Amygdala (tissue), 56 donors: Measurements from ENCODE around the gene CCDC87.
"Not testable (repeated sequence)": the region's sequence is repeated elsewhere in the genome, so short reads cannot be mapped to it uniquely, and the experiment has no call there.

ENCODE experiments used
- DNase-seq, 56 donors: peaks; one replicate each; lab custom pipeline; 2025; lab: John Stamatoyannopoulos, UW

The CCDC87 gene

GRCh38 chr11:66582565-66583147 is 10.2 kb downstream of the CCDC87 start:
- not testable (repeated sequence) for DNase-seq

- no peak for DNase-seq
Measured at GRCh38 chr11:66581261-66581660, 11.6 kb downstream of the CCDC87 start.

GRCh38 chr11:66580803-66581202 is 12.1 kb downstream of the CCDC87 start:
- no peak for DNase-seq

- peak in 46 of 56 donors; percentile 4 to 77 (median 47) for DNase-seq
Measured at GRCh38 chr11:66579017-66579606, 13.8 kb downstream of the CCDC87 start.

GRCh38 chr11:66570850-66571180 is 22.0 kb downstream of the CCDC87 start:
- no peak for DNase-seq

- DNase-seq: no peak
Measured at GRCh38 chr11:66570079-66570849, 22.6 kb downstream of the CCDC87 start.

- no peak for DNase-seq
Measured at GRCh38 chr11:66569076-66569475, 23.8 kb downstream of the CCDC87 start.

- peak; percentile 55 to 96 (median 86) for DNase-seq
Measured at GRCh38 chr11:66568124-66568916, 24.5 kb downstream of the CCDC87 start, which contains the start of gene CTSF. CTSF (minus strand) TSS chr11:66568606; CDS start chr11:66568486, 120 bp downstream.

GRCh38 chr11:66567787-66568123 is 25.1 kb downstream of the CCDC87 start:
- DNase-seq: no peak

- DNase-seq: no peak
Measured at GRCh38 chr11:66566221-66566620, 26.6 kb downstream of the CCDC87 start.

GRCh38 chr11:66564984-66565383 is 27.9 kb downstream of the CCDC87 start:
- no peak for DNase-seq

- no peak for DNase-seq
Measured at GRCh38 chr11:66564538-66564937, 28.3 kb downstream of the CCDC87 start.

GRCh38 chr11:66563832-66564231 is 29.0 kb downstream of the CCDC87 start:
- no peak for DNase-seq

- no peak for DNase-seq
Measured at GRCh38 chr11:66562907-66563583, 29.8 kb downstream of the CCDC87 start.

- DNase-seq: no peak
Measured at GRCh38 chr11:66562275-66562674, 30.6 kb downstream of the CCDC87 start.

- no peak for DNase-seq
Measured at GRCh38 chr11:66561975-66562248, 31.0 kb downstream of the CCDC87 start.

GRCh38 chr11:66561178-66561974 is 31.5 kb downstream of the CCDC87 start:
- DNase-seq: no peak

GRCh38 chr11:66559866-66560676 is 32.8 kb downstream of the CCDC87 start:
- no peak for DNase-seq
